ENCODE data around the gene SRP14. TPM values are rescaled to one million over a fixed set of nuclear protein-coding genes. Genes with fewer than 3 reads are reported as not detected.

The SRP14 gene
- total RNA-seq, 1 experiment from 2014 or later: 166 TPM

- Histone ChIP-seq H3K4me3 (ENCODE audit: low read depth in 2 of 2, low read length in 2 of 2) (no peak overlapping the region), H3K4me1 (ENCODE audit: control insufficient read depth, insufficient read depth, low read length) (peaks cover 12% of the 10 kb centered on the region), H3K36me3 (ENCODE audit: control insufficient read depth, insufficient read depth, low read length) (no peaks in the 10 kb centered on the region), H3K27me3 (ENCODE audit: control insufficient read depth, insufficient read depth, low read length) (no peaks in the 10 kb centered on the region), H3K9me3 (ENCODE audit: control insufficient read depth, insufficient read depth, low read depth, low read length) (no peaks in the 10 kb centered on the region), H3K27ac (ENCODE audit: low read length) (no peak overlapping the region)
- BruUV-seq (replicated peaks): no TSS peak
- no peak for ATAC-seq
- POLR2A ChIA-PET: no interaction called here
- DNase-seq (ENCODE audit: low read depth, low spot score): no peak
- in situ Hi-C loops (cut with HindIII; ENCODE audit: low pct_unique_long_range_greater_than_20kb, low sequenced_read_pairs): no loop called here
- intact Hi-C loops (cut with micrococcal nuclease; ENCODE audit: unreplicated experiment): no loop called here
- TF ChIP-seq POLR2AphosphoS5 (IDR thresholded peaks at IDR 0.05; ENCODE audit: low read depth, low read length): no peak
- no peak for TF ChIP-seq CTCF (IDR thresholded peaks at IDR 0.05)
- CTCF ChIA-PET: interaction anchor here (1.4 kb wide), 1 partner anchor 9 kb away, joined by 3 read pairs; no protein-coding TSS in a partner anchor
These were observed 21.4 kb upstream of the SRP14 start for GRCh38 chr15:40060236-40060961.

- Histone ChIP-seq H3K27ac (ENCODE audit: low read length) (no peak overlapping the region), H3K27me3 (ENCODE audit: control insufficient read depth, insufficient read depth, low read length) (no peaks in the 10 kb centered on the region), H3K4me3 (ENCODE audit: low read depth in 2 of 2, low read length in 2 of 2) (no peak overlapping the region), H3K36me3 (ENCODE audit: control insufficient read depth, insufficient read depth, low read length) (no peaks in the 10 kb centered on the region), H3K9me3 (ENCODE audit: control insufficient read depth, insufficient read depth, low read depth, low read length) (no peaks in the 10 kb centered on the region), H3K4me1 (ENCODE audit: control insufficient read depth, insufficient read depth, low read length) (peaks cover 18% of the 10 kb centered on the region)
- DNase-seq (ENCODE audit: low read depth, low spot score) (no peak), ATAC-seq (no peak)
- ChIA-PET POLR2A (no interaction called here), CTCF (interaction anchor here (1.4 kb wide), 1 partner anchor 10 kb away, joined by 3 read pairs; no protein-coding TSS in a partner anchor)
- BruUV-seq (replicated peaks): no TSS peak
- TF ChIP-seq POLR2AphosphoS5 (IDR thresholded peaks at IDR 0.05; ENCODE audit: low read depth, low read length) (no peak), CTCF (IDR thresholded peaks at IDR 0.05) (no peak), REST (IDR thresholded peaks at IDR 0.05; ENCODE audit: insufficient read depth in 1 of 2, low read depth in 2 of 2, low read length in 1 of 2) (no peak), TCF7L2 (IDR thresholded peaks at IDR 0.05; ENCODE audit: low read depth, low read length) (no peak), SIN3A (IDR thresholded peaks at IDR 0.05; ENCODE audit: borderline replicate concordance, insufficient read depth, low read depth, low read length) (no peak)
- in situ Hi-C loops (cut with HindIII; ENCODE audit: low pct_unique_long_range_greater_than_20kb, low sequenced_read_pairs): no loop called here
- intact Hi-C loops (cut with micrococcal nuclease; ENCODE audit: unreplicated experiment): no loop called here
These were observed 20.8 kb upstream of the SRP14 start for GRCh38 chr15:40059821-40060220.

All from Panc1 (cell line).